GM10248 (cell line): ENCODE data around the gene EPOP.

Source experiments
- CTCF ChIA-PET: fragments of 300-600 bp; sonication (Branson Sonifier 250); formaldehyde crosslinking; extraction: SDS; loops from one replicate; lab custom pipeline; 2021; ENCODE audit warnings: antibody characterized with exemption; lab: Yijun Ruan, JAX
- POLR2A ChIA-PET: fragments of 350-650 bp; sonication (Branson Sonifier 250); formaldehyde crosslinking; extraction: SDS; loops from one replicate; lab custom pipeline; 2020; ENCODE audit warnings: antibody characterized with exemption; lab: Yijun Ruan, JAX
- DNase-seq: peaks from one replicate; pipeline ENCODE4 v3.0.0; 2012; ENCODE audit errors: extremely low spot score
- TF ChIP-seq, protein P1 (sequence below): IDR thresholded peaks from 2 replicates; pipeline ENCODE4 v1.5.1; 2012; ENCODE audit warnings: mild to moderate bottlenecking, low read depth; ENCODE audit errors: extremely low read depth, missing control alignments, control extremely low read depth

EPOP gene

DNA sequence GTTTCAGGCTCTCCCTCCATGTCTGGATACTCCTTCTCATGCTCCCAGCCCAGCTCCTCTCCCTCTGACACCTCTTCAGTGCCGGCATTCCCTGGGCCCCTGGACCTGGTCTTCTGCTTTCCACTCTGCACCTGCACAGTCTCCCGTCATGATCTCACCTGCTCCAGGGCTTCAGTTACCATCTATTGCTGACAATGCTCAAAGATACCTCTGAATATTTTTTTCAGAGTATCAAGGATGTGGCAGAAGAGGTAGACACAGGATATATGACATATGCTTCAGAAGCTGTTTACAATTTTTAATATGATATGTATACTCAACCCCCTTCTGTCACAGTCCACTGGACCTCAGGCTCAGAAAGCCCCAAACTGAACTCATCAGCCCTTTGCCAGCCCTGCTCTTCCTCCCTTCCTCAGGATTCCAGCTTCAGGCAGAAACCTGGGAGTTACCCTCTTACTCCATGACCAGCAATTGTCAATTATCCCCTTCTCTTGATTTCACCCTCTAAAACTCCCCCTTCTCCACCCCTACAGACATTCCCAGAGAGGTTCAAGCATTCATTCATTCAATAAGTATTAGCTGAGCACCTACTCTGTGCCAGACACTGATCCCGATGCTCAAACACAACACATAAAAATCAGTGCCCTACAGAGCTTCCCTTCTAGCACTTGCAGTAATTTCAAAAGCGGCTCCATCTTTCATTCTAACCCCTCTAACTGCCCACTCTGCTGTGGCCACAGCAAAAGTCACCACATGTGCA lies 22.5 kb upstream of the EPOP start:
- TF ChIP-seq, protein P1, sequence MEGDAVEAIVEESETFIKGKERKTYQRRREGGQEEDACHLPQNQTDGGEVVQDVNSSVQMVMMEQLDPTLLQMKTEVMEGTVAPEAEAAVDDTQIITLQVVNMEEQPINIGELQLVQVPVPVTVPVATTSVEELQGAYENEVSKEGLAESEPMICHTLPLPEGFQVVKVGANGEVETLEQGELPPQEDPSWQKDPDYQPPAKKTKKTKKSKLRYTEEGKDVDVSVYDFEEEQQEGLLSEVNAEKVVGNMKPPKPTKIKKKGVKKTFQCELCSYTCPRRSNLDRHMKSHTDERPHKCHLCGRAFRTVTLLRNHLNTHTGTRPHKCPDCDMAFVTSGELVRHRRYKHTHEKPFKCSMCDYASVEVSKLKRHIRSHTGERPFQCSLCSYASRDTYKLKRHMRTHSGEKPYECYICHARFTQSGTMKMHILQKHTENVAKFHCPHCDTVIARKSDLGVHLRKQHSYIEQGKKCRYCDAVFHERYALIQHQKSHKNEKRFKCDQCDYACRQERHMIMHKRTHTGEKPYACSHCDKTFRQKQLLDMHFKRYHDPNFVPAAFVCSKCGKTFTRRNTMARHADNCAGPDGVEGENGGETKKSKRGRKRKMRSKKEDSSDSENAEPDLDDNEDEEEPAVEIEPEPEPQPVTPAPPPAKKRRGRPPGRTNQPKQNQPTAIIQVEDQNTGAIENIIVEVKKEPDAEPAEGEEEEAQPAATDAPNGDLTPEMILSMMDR = no peak
- ChIA-PET CTCF (interaction anchor here (1.0 to 1.8 kb wide), 8 partner anchors 10 to 139 kb away, joined by 3 to 7 read pairs (median 4); no protein-coding TSS in a partner anchor), POLR2A (interaction anchor here (0.6 kb wide), 1 partner anchor 972 kb away, joined by 3 read pairs; no protein-coding TSS in a partner anchor)
- no peak for DNase-seq

- POLR2A ChIA-PET = no interaction called here
- CTCF ChIA-PET = interaction anchor here (1.4 to 2.0 kb wide), 3 partner anchors 13 to 29 kb away, joined by 3 to 5 read pairs (median 3); no protein-coding TSS in a partner anchor
- DNase-seq = no peak
- TF ChIP-seq, protein P1 = no peak
These were observed 19.1 kb upstream of the EPOP start for GRCh38 chr17:38693700-38694329.

GRCh38 chr17:38691154-38691553 lies 16.4 kb upstream of the EPOP start:
- ChIA-PET POLR2A (no interaction called here), CTCF (interaction anchor here (0.9 to 7.0 kb wide), 5 partner anchors 15 to 44 kb away, joined by 3 to 47 read pairs (median 3); partner anchors contain the start of gene EPOP)
- no peak for DNase-seq
- TF ChIP-seq, protein P1 = no peak

- TF ChIP-seq, protein P1 = no peak
- DNase-seq = no peak
- CTCF ChIA-PET = interaction anchor here (0.8 to 7.0 kb wide), 6 partner anchors 10 to 45 kb away, joined by 3 to 47 read pairs (median 3); partner anchors contain the start of gene EPOP
- POLR2A ChIA-PET = no interaction called here
These were observed 15.6 kb upstream of the EPOP start for GRCh38 chr17:38690386-38690785.

GRCh38 chr17:38687286-38687685 lies 12.5 kb upstream of the EPOP start:
- no peak for DNase-seq
- TF ChIP-seq, protein P1 = no peak
- POLR2A ChIA-PET = no interaction called here
- CTCF ChIA-PET = interaction anchor here (0.6 to 7.0 kb wide), 7 partner anchors 10 to 386 kb away, joined by 3 to 47 read pairs (median 5); partner anchors contain the start of gene EPOP

DNA sequence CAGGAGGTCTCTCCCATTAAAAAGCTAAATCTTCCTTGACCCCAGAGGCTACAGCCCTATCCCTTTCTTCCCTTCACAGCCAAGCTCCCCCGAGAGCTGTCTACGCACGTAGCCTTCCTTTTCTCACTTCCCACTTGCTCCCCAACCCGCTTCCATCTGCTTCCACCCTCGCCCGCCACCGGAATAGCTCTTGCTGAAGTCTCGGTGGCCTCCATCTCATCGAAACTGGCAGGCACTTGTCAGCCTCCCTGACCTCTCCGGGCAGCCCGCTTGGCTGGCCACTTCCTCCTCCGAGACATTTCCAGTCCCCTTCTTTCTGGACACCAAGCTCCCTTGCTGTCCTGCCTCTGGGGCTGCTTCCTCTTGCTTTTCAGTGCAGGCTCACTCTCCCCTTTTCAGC lies 10.7 kb upstream of the EPOP start:
- POLR2A ChIA-PET = no interaction called here
- DNase-seq = no peak
- CTCF ChIA-PET = interaction anchor here (1.0 to 7.0 kb wide), 3 partner anchors 9 to 50 kb away, joined by 3 to 47 read pairs (median 3); partner anchors contain the start of gene EPOP
- TF ChIP-seq, protein P1 = no peak
